NCI-H524 treated with DMSO at 0.1 percent for 48 hours (cell line): ENCODE data around the gene ABO.
"Not testable (repeated sequence)": the region's sequence is repeated elsewhere in the genome, so short reads cannot be mapped to it uniquely, and the experiment has no call there.

ENCODE experiments used
- DNase-seq: peaks from one replicate; lab custom pipeline; 2025; lab: John Stamatoyannopoulos, UW

The ABO gene

DNA sequence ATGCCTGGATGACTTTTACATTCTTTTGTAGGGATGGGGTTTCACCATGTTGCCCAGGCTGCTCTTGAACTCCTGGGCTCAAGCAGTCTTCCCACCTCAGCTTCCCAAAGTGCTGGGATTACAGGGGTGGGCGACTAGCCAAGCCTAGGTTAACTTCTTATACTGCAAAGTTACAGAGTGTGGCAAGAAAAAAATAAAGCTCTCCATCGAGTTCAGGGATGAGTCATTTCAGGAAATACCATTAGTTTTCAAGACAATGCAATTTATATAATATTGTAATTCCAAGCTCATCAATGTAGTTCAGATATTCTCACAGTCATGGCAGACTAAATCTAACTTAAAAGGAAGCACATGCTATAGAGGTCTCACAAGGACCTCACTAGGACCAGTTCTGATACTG lies 11.5 kb upstream of the ABO start:
- DNase-seq, result no peak

DNA sequence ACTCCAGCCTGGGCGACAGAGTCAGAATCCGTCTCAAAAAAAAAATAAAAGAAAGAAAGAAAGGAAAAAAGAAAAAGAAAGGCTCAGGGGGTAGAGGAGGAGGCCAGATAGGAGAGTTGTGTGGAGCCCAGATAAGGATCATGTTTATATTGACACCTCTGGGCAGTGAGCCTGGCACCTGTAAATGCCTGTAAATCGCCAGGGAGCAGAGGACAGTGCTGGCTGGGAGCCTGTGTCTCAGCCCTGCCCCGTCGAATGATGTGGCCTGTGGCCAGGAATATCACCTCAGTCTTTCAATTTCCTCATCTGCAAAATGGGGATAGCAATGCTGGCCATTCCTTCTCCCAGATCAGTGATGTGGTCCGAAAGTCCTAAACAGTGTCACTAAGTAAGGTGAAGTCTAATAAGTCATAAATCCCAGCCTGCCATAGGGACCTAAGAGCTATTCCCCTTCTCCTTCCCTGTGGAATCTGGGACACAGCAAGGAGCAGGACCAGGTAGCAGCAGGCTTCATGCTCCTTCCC lies 10.3 kb upstream of the ABO start:
- no peak for DNase-seq

DNA sequence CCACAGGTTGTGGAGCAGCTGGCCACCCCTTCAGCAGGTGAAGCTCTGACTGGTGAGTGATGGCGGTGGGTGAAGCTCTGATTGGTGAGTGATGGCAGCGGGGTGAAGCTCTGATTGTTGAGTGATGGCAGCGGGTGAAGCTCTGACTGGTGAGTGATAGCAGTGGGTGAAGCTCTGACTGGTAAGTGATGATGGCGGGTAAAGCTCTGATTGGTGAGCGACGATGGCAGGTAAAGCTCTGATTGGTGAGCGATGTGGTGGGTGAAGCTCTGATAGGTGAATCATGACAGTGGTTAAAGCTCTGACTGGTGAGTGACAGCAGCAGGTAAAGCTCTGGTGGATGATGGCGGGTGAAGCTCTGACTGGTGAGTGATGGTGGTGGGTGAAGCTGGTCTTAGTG lies 9.4 kb upstream of the ABO start:
- DNase-seq, result no peak

DNA sequence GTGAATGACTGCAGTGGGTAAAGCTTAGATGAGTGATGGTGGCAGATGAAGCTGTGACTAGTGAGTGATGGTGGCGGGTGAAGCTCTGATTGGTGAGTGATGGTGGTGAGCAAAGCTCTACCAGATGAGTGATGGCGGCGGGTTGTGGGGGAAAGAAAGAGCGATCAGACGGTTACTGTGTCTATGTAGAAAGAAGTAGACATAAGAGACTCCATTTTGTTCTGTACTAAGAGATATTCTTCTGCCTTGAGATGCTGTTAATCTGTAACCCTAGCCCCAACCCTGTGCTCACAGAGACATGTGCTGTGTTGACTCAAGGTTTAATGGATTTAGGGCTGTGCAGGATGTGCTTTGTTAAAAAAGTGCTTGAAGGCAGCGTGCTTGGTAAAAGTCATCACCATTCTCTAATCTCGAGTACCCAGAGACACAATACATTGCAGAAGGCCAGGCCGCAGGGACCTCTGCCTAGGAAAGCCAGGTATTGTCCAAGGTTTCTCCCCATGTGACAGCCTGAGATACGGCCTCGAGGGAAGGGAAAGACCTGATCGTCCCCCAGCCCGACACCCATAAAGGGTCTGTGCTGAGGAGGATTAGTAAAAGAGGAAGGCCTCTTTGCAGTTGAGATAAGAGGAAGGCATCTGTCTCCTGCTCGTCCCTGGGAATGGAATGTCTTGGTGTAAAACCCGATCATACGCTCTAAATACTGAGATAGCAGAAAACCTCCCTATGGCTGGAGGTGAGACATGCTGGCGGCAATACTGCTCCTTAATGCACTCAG lies 8.4 kb upstream of the ABO start:
- DNase-seq, result not testable (repeated sequence)

DNA sequence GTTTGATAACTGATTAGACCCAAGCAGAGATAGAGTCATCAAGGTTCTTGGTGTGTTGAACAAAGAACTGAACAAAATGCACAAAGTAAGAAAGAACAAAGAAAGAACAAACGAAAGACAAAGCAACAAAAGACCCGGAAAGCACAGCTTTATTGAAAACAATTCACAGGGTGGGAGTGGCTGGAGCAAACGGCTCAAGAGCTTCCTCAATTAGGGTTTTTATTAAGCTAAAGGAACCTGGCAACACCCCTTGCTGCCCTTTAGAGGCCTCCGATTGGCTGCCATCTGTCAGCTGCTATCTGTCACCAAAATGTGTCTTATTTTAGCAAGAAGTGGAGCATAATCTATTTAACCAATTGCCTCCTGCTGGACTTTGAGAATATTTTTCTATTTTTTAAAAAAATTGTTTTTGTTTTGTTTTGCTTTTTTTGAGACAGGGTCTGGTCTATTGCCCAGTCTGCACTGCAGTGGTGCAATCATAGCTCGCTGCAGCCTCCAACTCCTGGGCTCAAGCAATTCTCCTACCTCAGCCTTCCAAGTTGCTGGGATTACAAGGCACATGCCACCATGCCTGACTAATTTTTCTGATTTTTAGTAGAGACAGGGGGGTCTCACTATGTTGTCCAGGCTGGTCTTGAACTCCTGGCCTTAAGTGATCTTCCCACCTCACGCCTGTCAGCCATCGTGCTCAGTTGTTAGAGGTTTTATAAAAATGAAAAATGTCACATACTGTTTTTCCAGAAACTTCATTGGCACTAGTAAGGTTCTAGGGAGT lies 7.7 kb upstream of the ABO start:
- no peak for DNase-seq

DNA sequence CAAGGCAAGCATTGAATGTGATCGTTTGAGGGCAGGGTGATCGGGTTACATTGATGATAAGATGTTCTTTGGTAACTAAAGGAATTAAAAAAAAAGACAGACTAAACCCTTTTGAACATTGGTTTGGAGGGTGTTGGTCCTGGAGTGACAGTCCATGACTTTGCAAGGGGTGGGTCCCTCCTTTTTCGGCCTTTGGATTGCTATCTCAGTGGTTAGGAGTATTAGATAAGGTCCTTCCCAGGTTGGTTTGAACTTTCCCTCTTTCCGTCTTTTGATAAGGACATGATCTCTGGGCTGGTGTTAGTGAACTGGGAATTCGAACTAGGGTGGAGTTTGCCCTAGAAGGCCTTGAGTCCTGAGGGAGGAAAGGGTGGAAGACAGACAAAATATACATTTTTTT lies 5.4 kb upstream of the ABO start:
- DNase-seq, result no peak

DNA sequence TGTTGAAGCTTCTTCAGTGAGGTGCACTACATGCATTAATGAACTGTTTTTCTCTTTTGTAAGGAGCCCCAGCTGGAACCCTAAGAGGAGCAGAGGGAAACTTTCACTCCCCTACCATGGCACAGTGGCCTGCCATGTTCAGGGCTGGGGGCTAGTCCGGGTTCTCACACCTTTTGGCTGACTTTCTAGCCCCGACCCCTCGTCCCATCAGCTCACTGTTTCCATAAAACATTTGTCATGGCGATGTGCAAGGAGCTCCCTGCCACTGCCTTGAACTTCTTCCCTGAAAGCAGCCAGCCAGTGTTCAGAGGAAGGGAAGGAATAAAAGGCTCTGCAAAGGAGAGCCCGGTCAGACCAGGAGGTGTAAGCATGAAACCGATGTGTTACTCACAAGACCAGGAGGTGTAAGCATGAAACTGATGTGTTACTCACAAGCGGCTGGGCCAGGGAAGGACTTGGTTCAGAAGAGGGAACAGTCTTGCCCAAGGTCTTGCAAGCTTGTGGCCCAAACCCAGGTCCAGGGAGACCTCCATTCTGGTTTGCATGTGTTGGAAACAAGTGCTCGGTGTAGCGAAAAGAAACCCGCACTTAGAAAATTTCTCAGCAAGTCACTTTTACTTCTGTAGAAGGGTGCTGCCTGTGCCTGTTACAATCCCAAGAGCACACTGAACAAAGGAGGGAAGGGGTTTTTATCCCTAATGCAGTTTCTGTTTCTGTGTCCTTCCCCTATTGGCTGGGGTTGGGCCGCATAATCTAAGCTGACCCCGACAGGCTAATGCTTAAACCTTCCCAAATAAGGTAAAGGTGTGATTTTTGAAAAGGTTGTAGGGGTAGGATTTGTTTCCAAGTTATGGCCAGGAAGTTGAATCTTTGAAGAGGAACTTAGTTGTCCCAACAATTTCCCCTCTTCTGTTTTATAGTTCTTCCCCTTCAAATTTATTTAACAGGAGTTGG lies 3.4 kb upstream of the ABO start:
- DNase-seq, result no peak

DNA sequence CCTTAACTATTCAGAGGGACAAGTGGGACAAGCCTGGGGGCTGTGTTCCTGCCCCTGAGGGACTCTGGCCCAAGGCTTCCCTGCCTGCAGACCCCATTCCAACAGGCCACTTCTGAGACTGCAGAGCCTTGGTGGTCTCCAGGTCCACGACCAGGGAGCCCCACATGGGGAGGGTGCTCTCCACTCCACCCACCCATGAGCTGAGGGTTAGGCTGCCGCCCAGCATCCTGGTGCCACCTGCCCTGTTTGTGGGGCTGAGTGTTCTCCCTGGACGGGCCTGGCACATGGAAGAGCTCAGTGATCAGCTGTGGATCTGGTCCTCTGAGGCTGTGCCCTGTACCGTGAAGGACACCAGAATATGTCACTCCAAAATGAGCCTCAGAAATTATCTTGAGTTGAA lies 2.5 kb upstream of the ABO start:
- DNase-seq, result no peak

DNA sequence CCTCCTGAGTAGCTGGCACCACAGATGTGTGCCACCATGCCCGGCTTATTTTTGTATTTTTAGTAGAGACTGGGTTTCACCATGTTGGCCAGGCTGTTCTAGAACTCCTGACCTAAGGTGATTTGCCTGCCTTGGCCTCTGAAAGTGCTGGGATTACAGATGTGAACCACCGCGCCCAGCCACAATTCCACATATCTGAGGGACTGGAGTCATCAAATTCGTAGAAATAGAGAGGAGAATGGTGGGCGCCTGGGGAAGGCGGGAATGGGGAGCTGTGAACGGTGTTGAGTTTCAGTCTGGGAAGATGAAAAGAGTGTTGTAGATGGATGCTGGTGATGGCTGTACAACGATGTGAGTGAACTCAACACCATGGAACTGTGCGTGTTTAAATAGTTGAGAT lies 1.9 kb upstream of the ABO start:
- no peak for DNase-seq

DNA sequence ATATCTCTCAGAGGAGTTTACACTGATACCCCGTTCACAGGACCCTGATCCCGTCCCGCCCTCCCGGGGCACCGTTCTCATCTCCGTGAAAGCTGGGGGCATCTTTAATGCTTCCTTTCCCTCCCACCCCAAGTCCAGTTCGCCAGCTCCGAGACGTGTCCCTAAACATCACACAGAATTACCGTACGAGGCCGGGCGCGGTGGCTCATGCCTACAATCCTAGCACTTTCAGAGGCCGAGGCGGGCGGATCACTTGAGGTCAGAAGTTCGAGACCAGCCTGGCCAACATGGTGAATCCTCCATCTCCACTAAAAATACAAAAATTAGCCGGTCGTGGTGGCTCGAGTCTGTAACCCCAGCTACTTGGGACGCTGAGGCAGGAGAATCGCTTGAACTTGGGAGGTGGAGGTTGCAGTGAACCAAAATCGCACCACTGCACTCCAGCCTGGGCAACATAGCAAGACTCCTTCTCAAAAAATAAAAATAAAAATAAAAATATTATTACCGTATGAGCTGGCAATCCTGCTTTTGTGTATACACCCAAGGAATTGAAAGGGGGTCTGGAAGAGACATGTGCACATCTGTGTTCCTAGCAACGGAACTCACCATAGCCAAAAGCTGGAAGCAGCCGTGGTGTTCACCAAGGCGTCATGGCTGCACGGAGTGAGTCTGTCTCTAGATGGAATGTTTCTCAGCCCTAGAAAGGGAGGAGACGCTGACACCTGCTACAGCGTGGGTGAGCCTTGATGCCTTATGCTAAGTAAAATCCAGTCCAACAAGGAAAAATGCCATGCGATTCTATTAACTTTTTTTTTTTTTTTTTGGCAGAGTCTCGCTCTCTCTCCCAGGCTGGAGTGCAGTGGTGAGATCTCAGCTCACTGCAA lies 1.2 kb upstream of the ABO start:
- DNase-seq, result no peak

DNA sequence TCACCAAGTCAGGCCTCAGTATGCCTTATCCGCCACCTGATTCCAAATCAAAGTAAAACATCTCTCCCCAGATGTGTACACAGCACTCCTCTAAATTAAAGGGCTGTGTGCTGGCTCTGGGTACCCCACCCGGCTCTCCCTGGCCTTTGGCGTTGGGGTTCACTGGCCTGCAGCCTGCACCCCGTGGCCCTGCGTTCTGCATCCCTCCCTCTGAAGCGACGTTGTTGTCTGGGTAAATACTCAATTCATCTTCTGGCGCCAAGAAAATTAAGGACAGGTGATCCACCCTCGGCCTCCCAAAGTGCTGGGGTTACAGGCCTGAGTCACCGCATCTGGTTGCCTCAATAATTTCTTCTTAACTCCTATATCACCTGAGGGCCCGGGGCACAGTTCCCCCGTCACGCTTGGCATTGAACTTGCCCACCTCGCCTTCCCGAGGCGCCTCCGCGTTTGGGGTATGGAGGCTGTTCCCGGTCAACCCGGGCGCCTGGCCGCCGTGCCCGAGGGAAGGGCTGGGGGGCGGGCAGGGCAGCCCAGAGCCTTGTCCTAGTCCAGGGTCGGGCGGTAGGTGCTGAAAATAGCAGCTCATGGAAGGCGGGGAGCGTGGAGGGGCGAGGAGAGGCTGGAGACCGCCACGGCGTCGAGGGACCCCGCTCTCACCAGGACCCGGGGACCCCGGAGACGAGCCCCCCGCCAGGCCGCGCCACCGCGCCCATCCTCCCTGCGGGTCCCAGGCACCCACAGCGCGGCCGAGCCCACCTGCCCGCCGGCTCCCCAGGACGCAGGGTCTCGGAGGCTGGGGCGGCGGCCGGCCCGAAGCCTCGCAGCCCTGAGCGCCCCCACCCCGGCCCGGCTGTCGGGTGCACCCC lies 531 bp downstream of the ABO start:
- DNase-seq, result no peak

DNA sequence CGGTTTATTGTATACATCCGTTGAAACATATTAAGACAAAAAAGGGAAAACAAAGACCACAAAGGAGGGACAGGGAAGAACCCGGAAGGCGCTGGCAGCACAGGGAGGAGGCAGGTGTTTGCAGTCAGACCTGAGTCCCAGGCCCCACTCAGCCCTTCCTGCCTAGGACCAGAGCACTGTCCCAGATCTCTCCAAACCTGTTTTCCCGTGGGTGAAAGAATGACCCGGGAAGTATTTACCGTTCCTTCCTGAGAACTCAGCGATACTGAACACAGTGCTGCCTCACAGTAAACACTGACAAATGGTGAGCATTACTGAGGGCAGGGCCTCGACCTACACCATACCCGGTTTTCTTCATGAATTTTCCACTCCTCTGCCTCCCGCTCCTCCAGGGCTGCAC lies 1.2 kb downstream of the ABO start:
- no peak for DNase-seq

DNA sequence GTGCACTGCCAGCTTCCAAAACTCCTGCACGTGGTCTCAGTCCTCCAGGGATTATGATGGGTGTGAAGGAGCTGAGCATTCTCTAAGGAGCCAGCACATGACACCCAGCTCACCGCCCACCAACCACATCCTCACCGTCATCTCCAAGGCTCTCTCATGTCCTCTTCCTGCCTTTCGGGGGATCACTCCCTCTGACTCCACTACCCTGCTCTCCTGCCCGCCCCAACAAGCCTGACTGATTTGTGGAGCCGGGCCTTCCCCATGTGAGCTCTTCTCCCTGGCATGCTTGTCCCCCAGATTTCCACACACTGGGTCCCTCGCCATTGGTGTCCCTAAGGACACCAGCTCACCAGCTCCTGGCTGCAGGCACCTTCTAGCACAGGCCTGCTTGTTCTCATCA lies 1.9 kb downstream of the ABO start:
- no peak for DNase-seq

DNA sequence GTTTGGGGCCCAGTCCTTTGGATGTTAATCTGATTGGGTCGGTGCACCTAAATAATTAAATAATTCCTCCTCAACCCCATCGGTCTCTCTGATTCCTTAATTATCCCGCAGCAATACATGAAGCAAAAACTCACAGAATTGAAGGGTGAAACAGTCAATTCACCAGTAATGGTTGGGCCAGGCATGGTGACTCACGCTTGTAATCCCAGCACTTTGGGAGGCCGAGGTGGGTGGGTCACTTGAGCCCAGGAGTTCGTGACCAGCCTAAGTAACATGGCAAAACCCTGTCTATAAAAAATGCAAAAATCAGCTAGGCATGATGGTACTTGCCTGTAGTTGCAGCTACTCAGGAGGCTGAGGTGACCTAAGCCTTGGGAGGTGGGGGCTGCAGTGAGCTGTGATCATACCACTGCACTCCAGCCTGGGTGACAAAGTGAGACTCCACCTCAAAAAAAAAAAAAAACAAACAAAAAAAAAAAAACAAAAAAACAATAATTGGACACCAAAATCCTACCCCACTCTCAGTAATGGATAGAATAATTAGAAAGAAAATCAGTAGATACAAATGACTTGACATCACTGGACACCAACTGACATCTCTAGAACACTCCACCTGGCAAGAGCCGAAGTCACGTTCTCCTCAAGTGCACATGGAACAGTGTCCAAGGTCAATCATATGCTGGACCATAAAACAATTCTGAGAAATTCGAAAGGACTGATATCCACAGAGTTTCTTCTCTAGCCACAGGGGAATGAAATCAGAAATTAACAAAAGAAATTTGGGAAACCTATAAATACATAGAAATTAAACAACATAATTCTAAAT lies 5.3 kb downstream of the ABO start:
- DNase-seq, result no peak

DNA sequence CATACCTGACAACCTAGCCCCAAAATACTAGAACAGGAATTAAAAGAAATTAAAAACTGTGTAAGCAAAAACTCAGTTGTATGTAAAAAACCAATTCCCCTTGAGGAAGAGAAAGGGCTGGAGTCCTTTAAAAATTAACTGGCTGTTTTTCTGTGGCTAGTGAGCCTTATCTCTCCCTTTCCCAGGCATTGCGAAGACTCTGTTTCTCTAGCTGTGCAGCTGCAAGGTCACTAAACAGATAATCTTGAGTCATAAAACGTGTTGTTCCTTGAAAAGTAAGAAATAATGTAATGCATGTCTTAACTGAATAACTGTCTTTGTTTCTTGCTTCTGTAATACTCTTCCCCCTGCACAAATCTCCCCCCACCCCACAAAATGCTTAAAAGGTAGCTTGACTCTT lies 5.9 kb downstream of the ABO start:
- DNase-seq, result not testable (repeated sequence)

DNA sequence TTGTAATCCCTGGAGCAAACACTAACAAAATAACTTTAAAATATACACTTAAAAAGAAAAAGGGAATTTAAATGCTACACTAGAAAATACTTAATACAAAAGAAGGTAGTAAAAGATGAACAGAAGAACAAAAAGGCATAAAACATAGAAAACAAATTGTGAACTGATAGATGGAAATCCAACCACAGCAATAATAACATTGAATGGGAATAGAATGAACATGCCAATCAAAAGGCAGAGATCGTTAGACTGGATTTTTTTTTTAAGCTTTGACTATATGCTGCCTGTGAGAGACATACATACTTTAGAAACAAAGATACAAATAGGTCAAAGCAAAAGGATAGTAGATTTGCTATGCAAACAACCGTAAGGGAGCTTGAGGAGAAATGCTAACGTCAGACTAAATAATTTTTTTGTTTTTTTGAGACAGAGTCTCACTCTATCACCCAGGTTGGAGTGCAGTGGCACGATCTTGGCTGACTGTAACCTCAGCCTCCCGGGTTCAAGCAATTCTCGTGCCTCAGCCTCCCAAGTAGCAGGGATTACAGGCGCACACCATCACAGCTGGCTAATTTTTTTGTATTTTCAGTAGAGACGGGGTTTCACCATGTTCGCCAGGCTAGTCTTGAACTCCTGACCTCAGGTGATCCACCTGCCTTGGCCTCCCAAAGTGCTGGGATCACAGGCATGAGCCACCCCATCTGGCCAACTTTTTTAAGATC lies 6.5 kb downstream of the ABO start:
- no peak for DNase-seq

DNA sequence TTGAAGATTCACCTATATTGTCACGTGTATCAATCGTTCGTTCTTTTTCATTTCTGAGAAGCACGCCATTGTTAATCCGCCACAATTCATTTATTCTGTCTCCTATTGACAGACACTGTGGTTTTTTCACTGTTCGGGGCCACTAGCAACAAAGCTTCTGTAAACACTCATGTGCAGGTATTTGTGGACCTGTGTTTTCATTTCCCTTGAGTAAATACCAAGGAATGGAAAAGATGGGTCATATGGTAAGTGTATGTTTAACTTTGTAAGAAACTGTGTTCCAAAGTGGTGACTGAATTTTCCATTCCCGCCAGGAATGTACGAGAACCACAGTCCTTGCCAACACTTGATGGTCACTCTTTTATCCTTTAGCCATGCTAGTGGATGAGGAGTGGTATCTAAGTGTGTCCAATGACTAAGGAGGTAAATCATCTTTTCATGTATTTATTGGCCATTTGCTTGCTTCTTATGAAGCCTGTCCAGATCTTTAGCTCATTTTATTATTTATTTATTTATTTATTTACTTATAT lies 10.7 kb downstream of the ABO start:
- DNase-seq, result no peak

DNA sequence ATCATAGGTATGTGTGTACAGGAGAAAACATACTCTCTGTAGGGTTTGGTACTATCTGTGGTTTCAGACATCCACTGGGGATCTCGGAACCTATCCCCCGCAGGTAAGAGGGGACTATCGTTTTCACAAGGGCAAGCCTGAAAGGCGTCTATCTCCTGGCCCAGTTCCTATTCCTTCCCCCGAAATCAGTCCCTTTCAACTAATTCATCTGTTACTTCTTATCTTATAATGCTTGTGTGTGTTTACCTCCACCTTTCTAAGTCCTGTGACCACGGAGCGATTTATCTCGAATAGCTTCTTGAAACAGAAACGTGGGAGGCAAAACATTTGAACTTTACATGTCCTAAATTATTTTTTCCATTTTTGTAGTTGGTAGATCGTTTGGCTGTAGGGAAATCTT lies 11.4 kb downstream of the ABO start:
- DNase-seq, result no peak
